Endothelial cell of umbilical vein (primary cell): ENCODE measurements around the gene PTPRT. TPM values are rescaled to one million over a fixed set of nuclear protein-coding genes. Genes with fewer than 3 reads are reported as not detected.

ENCODE experiments used
- BruUV-seq: library from RNA; stranded (reverse); fragments of 400-500 nt; replicated peaks from 2 replicates; lab custom pipeline; 2021; lab: Mats Ljungman, UMichigan
- CTCF ChIA-PET: fragments of 300-600, 350-600 bp; sonication (Branson Sonifier 250); formaldehyde crosslinking; loops from one replicate; lab custom pipeline; 2021; ENCODE audit warnings: antibody characterized with exemption, inconsistent platforms; lab: Charles Lee
- POLR2A ChIA-PET: fragments of 300-600, 350-600 bp; sonication (Branson Sonifier 250); formaldehyde crosslinking; loops from one replicate; lab custom pipeline; 2021; ENCODE audit warnings: antibody characterized with exemption, inconsistent platforms; lab: Charles Lee
- DNase-seq: peaks from one replicate; pipeline ENCODE4 v3.0.0-alpha.2; 2011; ENCODE audit warnings: low read depth, low spot score
- FAIRE-seq: peaks from 2 replicates; lab custom pipeline; 2011; peaks lifted over from hg19 to GRCh38; lab: Jason Lieb, UNC
- H2AFZ ChIP-seq: 2 replicates; pipeline ENCODE4 v1.6.0; 2012; ENCODE audit warnings: low read depth, low read length, control low read depth, inconsistent platforms
- H3K27ac ChIP-seq: 2 replicates; pipeline ENCODE4 v1.5.1; 2011; ENCODE audit warnings: low read depth, mild to moderate bottlenecking, control low read depth, low read length, moderate library complexity; ENCODE audit not compliant: insufficient read depth
- H3K27me3 ChIP-seq, 2 experiments: 2 replicates each; pipeline versions ENCODE4 v1.6.0 to v1.6.1; 2011; ENCODE audit warnings: low read length in 2 of 2, mixed read lengths in 1 of 2; ENCODE audit not compliant: control insufficient read depth in 2 of 2, insufficient read depth in 2 of 2
- H3K36me3 ChIP-seq, 2 experiments: 2 replicates in 1 of 2; 3 replicates in 1 of 2; pipeline ENCODE4 v1.5.1; 2011; ENCODE audit warnings: low read length in 2 of 2, mild to moderate bottlenecking in 1 of 2, moderate library complexity in 1 of 2; ENCODE audit not compliant: control insufficient read depth in 2 of 2, insufficient read depth in 2 of 2; ENCODE audit errors: extremely low read depth in 1 of 2
- H3K4me1 ChIP-seq: 3 replicates; pipeline ENCODE4 v1.5.1; 2011; ENCODE audit warnings: mild to moderate bottlenecking, low read length; ENCODE audit not compliant: control insufficient read depth, insufficient read depth; ENCODE audit errors: extremely low read depth
- H3K4me2 ChIP-seq: 2 replicates; pipeline ENCODE4 v1.6.1; 2011; ENCODE audit warnings: low read length, control low read depth, mixed read lengths; ENCODE audit not compliant: insufficient read depth
- H3K4me3 ChIP-seq, 3 experiments: fragments of 200-600 bp in 1 of 3; sonication (generic), shearing (Covaris generic) in 1 of 3; replicated peaks in 1 of 3; 2 replicates each; pipeline ENCODE4 v1.5.1; 2011 to 2016; ENCODE audit warnings: control low read depth in 3 of 3, low read length in 3 of 3, mild to moderate bottlenecking in 2 of 3, inconsistent platforms in 1 of 3, low read depth in 1 of 3, moderate library complexity in 1 of 3; ENCODE audit not compliant: insufficient read depth in 1 of 3
- H3K79me2 ChIP-seq: 2 replicates; pipeline ENCODE4 v1.6.0; 2012; ENCODE audit warnings: low read length, inconsistent platforms; ENCODE audit not compliant: control insufficient read depth, insufficient read depth
- H3K9ac ChIP-seq: replicated peaks from 2 replicates; pipeline ENCODE3; 2011; ENCODE audit warnings: low read length, control low read depth; ENCODE audit not compliant: insufficient read depth; ENCODE audit errors: extremely low read depth
- H3K9me1 ChIP-seq: replicated peaks from 3 replicates; pipeline ENCODE4 v1.6.0; 2011; ENCODE audit warnings: mild to moderate bottlenecking, low read length; ENCODE audit not compliant: control insufficient read depth, insufficient read depth; ENCODE audit errors: extremely low read depth
- H3K9me3 ChIP-seq: replicated peaks from 2 replicates; pipeline ENCODE4 v1.5.1; 2012; ENCODE audit warnings: low read length, inconsistent platforms; ENCODE audit not compliant: control insufficient read depth, insufficient read depth
- H4K20me1 ChIP-seq: replicated peaks from 2 replicates; pipeline ENCODE3; 2011; ENCODE audit warnings: mild to moderate bottlenecking, low read length; ENCODE audit not compliant: control insufficient read depth, insufficient read depth; ENCODE audit errors: extremely low read depth
- EZH2 ChIP-seq: IDR thresholded peaks from 2 replicates; pipeline ENCODE4 v1.6.1; 2012; ENCODE audit warnings: borderline replicate concordance, low read depth, mild to moderate bottlenecking, moderate library complexity, low read length, inconsistent platforms; ENCODE audit not compliant: severe bottlenecking
- FOS ChIP-seq: IDR thresholded peaks from 2 replicates; pipeline ENCODE4 v1.6.1; 2011; ENCODE audit warnings: mild to moderate bottlenecking, low read length, moderate library complexity, borderline replicate concordance; ENCODE audit not compliant: insufficient read depth
- GATA2 ChIP-seq: IDR thresholded peaks from 2 replicates; pipeline ENCODE4 v1.7.0; 2011; ENCODE audit warnings: low read depth, mild to moderate bottlenecking, moderate library complexity, mixed read lengths, low read length; ENCODE audit not compliant: insufficient read length, insufficient read depth
- JUN ChIP-seq: IDR thresholded peaks from 2 replicates; pipeline ENCODE4 v1.6.1; 2011; ENCODE audit warnings: borderline replicate concordance, low read depth; ENCODE audit not compliant: insufficient read length, insufficient read depth
- MYC ChIP-seq: IDR thresholded peaks from one replicate; pipeline ENCODE4 v1.6.1; 2011; ENCODE audit warnings: mild to moderate bottlenecking, low read depth, low read length
- POLR2A ChIP-seq: IDR thresholded peaks from 2 replicates; pipeline ENCODE4 v1.6.1; 2012; ENCODE audit warnings: low read depth, mild to moderate bottlenecking, control low read depth, low read length
- POLR2AphosphoS5 ChIP-seq: IDR thresholded peaks from 2 replicates; pipeline ENCODE4 v1.6.1; 2012; ENCODE audit warnings: low read depth, mild to moderate bottlenecking, control low read depth, low read length, moderate library complexity; ENCODE audit not compliant: insufficient read depth
- dilution Hi-C: fragments of 300-500 bp; cut with MboI; formaldehyde crosslinking; loops from one replicate; pipeline ENCODE4 v1.15.0; 2019; ENCODE audit warnings: low sequenced_read_pairs; ENCODE audit not compliant: extremely low pct_ligation_motif_present
- intact Hi-C: fragments of 100-400 bp; cut with micrococcal nuclease; formaldehyde crosslinking; loops from one replicate; pipeline ENCODE4 v1.10.0; 2022
- polyA plus RNA-seq, 4 experiments: library from polyadenylated mRNA; depleted of rRNA in 3 of 4; stranded (reverse) in 3 of 4; unstranded in 1 of 4; fragments of >200 nt; gene quantifications; 2 replicates each; pipeline versions ENCODE4 v1.2.1 to v1.2.3, GENCODE V29; 2011 to 2012; ENCODE audit warnings: missing spikeins in 1 of 4
- total RNA-seq: library from RNA; stranded (reverse); gene quantifications from 2 replicates; pipeline ENCODE4 v1.2.3, GENCODE V29; 2021
- TF ChIP-seq, protein P1 (sequence below): IDR thresholded peaks from 2 replicates; pipeline ENCODE4 v1.6.1; 2011; ENCODE audit not compliant: insufficient read depth, insufficient read length
- TF ChIP-seq, protein P2 (sequence below), 2 donors: IDR thresholded peaks; 1 replicate in 1 of 2; 2 replicates in 1 of 2; pipeline ENCODE4 v1.5.1; 2011; ENCODE audit warnings: low read length in 2 of 2, mild to moderate bottlenecking in 2 of 2, moderate library complexity in 2 of 2, control low read depth in 1 of 2, inconsistent platforms in 1 of 2, low read depth in 1 of 2; ENCODE audit not compliant: insufficient read depth in 1 of 2; ENCODE audit errors: extremely low read depth in 1 of 2

Gene PTPRT
- total and polyA plus RNA-seq, 2 donors (not counting 3 experiments of a cell fraction or from before 2014, with no cell fraction given) = not detected

DNA sequence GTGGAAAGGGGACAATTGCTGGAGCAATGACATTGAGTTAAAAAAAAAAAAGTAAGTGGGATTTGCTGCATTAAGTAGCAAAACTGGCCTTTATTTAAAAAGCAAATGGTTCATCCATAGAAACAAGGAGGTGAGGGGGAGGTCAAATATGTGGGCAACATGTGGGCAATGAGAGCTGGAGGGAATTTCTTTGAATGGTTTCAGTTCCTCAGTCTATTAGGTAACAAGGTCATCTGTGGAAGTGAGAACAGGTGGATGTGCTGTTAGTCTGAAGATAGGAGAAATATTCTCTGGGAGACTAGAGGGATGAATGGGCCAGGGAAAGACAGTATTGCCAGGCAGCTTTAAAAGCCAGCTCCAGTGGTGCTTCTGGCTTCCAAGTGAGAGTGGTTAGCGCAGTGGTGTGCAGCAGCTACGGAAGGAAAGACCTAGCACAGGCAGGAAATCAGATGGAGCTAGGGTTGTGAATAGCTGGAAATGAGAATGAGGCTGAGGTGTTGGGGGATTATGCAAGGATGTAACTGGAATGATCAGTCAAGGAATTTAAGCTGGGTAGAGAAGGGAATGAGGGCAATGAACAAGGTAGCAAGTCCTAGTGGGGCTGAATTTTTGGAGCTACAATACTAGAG is 727.6 kb downstream of the PTPRT start:
- no peaks in the 10 kb centered on the region for H4K20me1 ChIP-seq
- H3K9me3 ChIP-seq = peaks cover 4% of the 10 kb centered on the region
- ChIA-PET CTCF (no interaction called here), POLR2A (no interaction called here)
- H3K27me3 ChIP-seq = no peaks in the 10 kb centered on the region
- H3K36me3 ChIP-seq = no peaks in the 10 kb centered on the region
- H3K79me2 ChIP-seq = no peaks in the 10 kb centered on the region
- dilution Hi-C loops (no loop called here), intact Hi-C loops (no loop called here)
- FAIRE-seq (no peak), DNase-seq (no peak)
- H3K9ac ChIP-seq = no peak overlapping the region
- no peaks in the 10 kb centered on the region for H3K9me1 ChIP-seq
- no peak overlapping the region for H3K27ac ChIP-seq
- no peak overlapping the region for H3K4me3 ChIP-seq
- H3K4me2 ChIP-seq = no peak overlapping the region
- TF ChIP-seq FOS (no peak), POLR2AphosphoS5 (no peak), EZH2 (no peak), POLR2A (no peak), JUN (no peak), MYC (no peak), GATA2 (no peak)
- TF ChIP-seq, protein P1, sequence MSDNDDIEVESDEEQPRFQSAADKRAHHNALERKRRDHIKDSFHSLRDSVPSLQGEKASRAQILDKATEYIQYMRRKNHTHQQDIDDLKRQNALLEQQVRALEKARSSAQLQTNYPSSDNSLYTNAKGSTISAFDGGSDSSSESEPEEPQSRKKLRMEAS = no peak
- TF ChIP-seq, protein P2, sequence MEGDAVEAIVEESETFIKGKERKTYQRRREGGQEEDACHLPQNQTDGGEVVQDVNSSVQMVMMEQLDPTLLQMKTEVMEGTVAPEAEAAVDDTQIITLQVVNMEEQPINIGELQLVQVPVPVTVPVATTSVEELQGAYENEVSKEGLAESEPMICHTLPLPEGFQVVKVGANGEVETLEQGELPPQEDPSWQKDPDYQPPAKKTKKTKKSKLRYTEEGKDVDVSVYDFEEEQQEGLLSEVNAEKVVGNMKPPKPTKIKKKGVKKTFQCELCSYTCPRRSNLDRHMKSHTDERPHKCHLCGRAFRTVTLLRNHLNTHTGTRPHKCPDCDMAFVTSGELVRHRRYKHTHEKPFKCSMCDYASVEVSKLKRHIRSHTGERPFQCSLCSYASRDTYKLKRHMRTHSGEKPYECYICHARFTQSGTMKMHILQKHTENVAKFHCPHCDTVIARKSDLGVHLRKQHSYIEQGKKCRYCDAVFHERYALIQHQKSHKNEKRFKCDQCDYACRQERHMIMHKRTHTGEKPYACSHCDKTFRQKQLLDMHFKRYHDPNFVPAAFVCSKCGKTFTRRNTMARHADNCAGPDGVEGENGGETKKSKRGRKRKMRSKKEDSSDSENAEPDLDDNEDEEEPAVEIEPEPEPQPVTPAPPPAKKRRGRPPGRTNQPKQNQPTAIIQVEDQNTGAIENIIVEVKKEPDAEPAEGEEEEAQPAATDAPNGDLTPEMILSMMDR (IDR thresholded peaks at IDR 0.05; ENCODE audit: extremely low read depth in 1 of 2, insufficient read depth in 1 of 2, low read depth in 1 of 2, low read length in 2 of 2) = no peak
- no TSS peak for BruUV-seq
- no peak overlapping the region for H2AFZ ChIP-seq
- no peaks in the 10 kb centered on the region for H3K4me1 ChIP-seq
